Muscle of leg (tissue), 11 donors: ENCODE results near the gene PTPRJ. TPM values are rescaled to one million over a fixed set of nuclear protein-coding genes. Genes with fewer than 3 reads are reported as not detected.

Source experiments
- DNase-seq: peaks from one replicate; pipeline ENCODE4 v3.0.0; 2013
- H3K27ac ChIP-seq: one replicate; pipeline ENCODE4 v1.5.1; 2013; ENCODE audit warnings: mild to moderate bottlenecking, low read length, control low read depth
- H3K27me3 ChIP-seq: one replicate; pipeline ENCODE4 v1.6.1; 2013; ENCODE audit warnings: low read length; ENCODE audit not compliant: control insufficient read depth, insufficient read depth
- H3K36me3 ChIP-seq: one replicate; pipeline ENCODE4 v1.6.1; 2013; ENCODE audit warnings: low read length; ENCODE audit not compliant: control insufficient read depth, insufficient read depth
- H3K4me1 ChIP-seq: one replicate; pipeline ENCODE4 v1.6.1; 2013; ENCODE audit warnings: low read length; ENCODE audit not compliant: control insufficient read depth, insufficient read depth
- H3K4me3 ChIP-seq: one replicate; pipeline ENCODE4 v1.5.1; 2013; ENCODE audit warnings: low read length, control low read depth
- H3K9me3 ChIP-seq: replicated peaks from 2 replicates; pipeline ENCODE4 v1.6.1; 2013; ENCODE audit warnings: low read depth, low read length; ENCODE audit not compliant: control insufficient read depth
- WGBS: methylation state at CpG from one replicate; pipeline ENCODE4 v1.1.5; 2013; ENCODE audit warnings: missing lambda C conversion rate; ENCODE audit not compliant: insufficient coverage; 5-methylcytosine and 5-hydroxymethylcytosine counted together
- polyA plus RNA-seq, 8 donors: library from polyadenylated mRNA; unstranded; fragments of 120-200 nt; gene quantifications; one replicate each; pipeline versions ENCODE4 v1.2.1 to v1.2.3, GENCODE V29; 2013; ENCODE audit warnings: inconsistent platforms in 1 of 8, low replicate concordance in 1 of 8; ENCODE audit not compliant: insufficient read length in 8 of 8, insufficient read depth in 1 of 8
- total RNA-seq: library from RNA; stranded (reverse); fragments of 120-200 nt; gene quantifications from one replicate; pipeline ENCODE4 v1.2.4, GENCODE V29; 2013

Gene PTPRJ
- total and polyA plus RNA-seq, 9 donors = 2.9 to 6.0 (median 3.6) TPM

- Histone ChIP-seq H3K4me1 (peaks cover 12% of the 10 kb centered on the region), H3K27ac (no peak overlapping the region), H3K4me3 (no peak overlapping the region), H3K9me3 (peaks cover 10% of the 10 kb centered on the region), H3K36me3 (no peaks in the 10 kb centered on the region), H3K27me3 (no peaks in the 10 kb centered on the region)
- no peak for DNase-seq
- WGBS = no CpG with 5 or more reads among the region's 2 CpGs
Measured at GRCh38 chr11:48110509-48110766, 130.1 kb downstream of the PTPRJ start.

DNA sequence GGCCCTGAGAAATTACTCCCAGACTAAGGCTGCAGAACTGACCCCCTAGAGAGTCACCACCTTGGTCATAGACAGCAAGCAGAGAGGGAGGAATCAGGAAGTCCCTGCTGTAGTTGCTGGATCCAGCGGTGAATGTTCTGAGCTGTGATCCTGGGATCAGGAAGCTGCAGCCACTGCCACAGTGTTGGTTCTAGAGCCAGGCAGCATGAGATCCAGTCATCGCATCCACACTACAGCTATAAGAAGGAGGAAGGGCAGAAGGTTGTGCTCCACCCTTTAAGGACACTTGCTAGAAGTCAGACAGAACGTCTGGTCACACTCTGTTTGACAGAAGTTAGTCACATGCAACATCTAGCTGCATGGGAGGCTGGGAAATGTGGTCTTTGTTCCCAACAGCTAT lies 131.5 kb downstream of the PTPRJ start:
- DNase-seq = no peak
- 91% methylated on average over 1 of the region's 3 CpGs for WGBS
- Histone ChIP-seq H3K36me3 (no peaks in the 10 kb centered on the region), H3K27me3 (no peaks in the 10 kb centered on the region), H3K4me1 (peaks cover 12% of the 10 kb centered on the region), H3K27ac (no peak overlapping the region), H3K4me3 (no peak overlapping the region), H3K9me3 (peaks cover 10% of the 10 kb centered on the region)

DNA sequence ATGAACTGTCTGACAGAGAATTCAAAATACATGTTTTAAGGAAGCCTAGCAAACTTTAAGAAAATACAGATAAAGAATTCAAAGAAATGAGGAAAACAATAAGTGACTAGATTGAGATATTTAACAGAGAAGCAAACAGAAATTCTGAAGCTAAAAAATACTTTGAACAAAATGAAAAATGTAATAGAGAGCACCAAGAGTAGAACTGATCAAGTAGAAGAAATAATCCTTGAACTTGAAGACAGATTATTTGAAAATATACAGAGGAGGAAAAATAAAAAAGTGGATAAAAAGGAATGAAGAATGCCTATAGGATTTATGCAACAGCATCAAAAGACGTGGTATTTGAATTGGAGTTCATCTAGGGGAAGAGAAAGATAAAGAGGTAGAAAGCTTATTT lies 134.4 kb downstream of the PTPRJ start:
- Histone ChIP-seq H3K27ac (no peak overlapping the region), H3K9me3 (peaks cover 10% of the 10 kb centered on the region), H3K4me3 (no peak overlapping the region), H3K4me1 (peaks cover under 1% of the 10 kb centered on the region), H3K36me3 (no peaks in the 10 kb centered on the region), H3K27me3 (no peaks in the 10 kb centered on the region)
- DNase-seq = no peak
- WGBS = no CpG with 5 or more reads among the region's 1 CpG

DNA sequence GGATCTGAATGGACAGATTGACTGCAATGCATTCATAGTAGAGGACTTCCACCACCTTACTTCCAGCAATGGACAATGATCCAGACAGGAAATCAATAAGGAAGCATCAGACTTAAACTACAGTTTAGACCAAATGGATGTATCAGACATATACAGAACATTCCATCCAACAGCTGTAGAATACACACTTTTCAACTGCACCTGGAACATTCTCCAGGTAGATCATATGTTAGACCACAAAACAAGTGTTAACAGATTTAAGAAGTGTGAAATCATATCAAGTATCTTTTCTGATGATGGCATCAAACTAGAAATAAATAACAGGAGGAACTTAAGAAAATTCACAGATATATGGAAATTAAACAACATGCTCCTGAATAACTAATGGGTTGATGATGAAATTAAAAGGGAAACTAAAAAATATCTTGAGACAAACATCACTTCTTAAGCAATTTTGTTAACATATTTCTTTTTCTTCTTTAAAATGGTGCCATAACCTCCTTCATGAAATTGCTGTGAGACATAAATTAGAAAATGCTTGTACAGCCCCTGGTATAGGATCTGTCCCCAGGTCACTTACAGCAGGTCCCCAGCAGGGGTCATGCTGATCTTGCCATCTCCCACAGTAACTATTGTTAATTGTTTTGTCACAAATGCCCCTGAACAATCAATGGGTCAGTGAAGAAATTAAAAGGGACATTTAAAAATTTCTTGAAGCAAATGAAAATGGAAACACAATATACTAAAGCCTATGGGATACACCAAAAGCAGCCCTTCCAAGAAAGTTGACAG lies 136.3 kb downstream of the PTPRJ start:
- H3K4me1 ChIP-seq = no peaks in the 10 kb centered on the region
- no peaks in the 10 kb centered on the region for H3K36me3 ChIP-seq
- no peak overlapping the region for H3K27ac ChIP-seq
- no peak overlapping the region for H3K4me3 ChIP-seq
- no peak for DNase-seq
- H3K27me3 ChIP-seq = no peaks in the 10 kb centered on the region
- H3K9me3 ChIP-seq = peaks cover 10% of the 10 kb centered on the region

DNA sequence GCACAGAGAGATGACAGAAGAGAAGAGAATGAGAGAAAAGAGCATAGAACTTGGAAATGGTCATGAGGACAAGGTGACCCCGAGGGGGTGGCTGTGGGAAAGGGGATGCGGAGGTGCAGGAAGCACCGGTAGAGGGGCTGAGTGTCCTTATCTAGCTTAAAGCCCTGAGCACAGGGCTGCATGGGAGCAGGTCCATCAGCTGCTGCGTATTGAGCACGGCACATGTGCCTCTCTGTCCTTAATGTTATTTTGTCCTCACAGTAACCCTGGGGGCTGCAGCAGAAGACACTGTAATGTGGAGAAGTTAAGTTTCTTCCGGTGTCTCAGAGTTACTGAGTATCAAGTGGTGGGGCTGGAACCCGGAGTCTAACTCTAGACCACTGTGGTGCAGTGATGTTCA lies 141.9 kb downstream of the PTPRJ start:
- no peaks in the 10 kb centered on the region for H3K4me1 ChIP-seq
- no peaks in the 10 kb centered on the region for H3K27me3 ChIP-seq
- H3K36me3 ChIP-seq = no peaks in the 10 kb centered on the region
- no peak for DNase-seq
- 86% methylated on average over 4 of the region's 7 CpGs for WGBS
- no peaks in the 10 kb centered on the region for H3K9me3 ChIP-seq
- H3K27ac ChIP-seq = no peak overlapping the region
- H3K4me3 ChIP-seq = no peak overlapping the region

- no peaks in the 10 kb centered on the region for H3K36me3 ChIP-seq
Measured at GRCh38 chr11:48122656-48123055, 142.3 kb downstream of the PTPRJ start.

GRCh38 chr11:48123254-48123875 lies 143.0 kb downstream of the PTPRJ start:
- WGBS = 94% methylated on average over 4 of the region's 8 CpGs
- DNase-seq = no peak
- Histone ChIP-seq H3K4me1 (no peaks in the 10 kb centered on the region), H3K9me3 (no peaks in the 10 kb centered on the region), H3K27ac (no peak overlapping the region), H3K27me3 (no peaks in the 10 kb centered on the region), H3K36me3 (peaks cover 5% of the 10 kb centered on the region), H3K4me3 (no peak overlapping the region)

More at GRCh38 chr11:48122656-48123055, 142.3 kb downstream of the PTPRJ start:
- WGBS = 95% methylated on average over 5 of the region's 7 CpGs
- H3K4me1 ChIP-seq = no peaks in the 10 kb centered on the region
- no peak overlapping the region for H3K27ac ChIP-seq
- no peaks in the 10 kb centered on the region for H3K27me3 ChIP-seq
- H3K4me3 ChIP-seq = no peak overlapping the region
- no peaks in the 10 kb centered on the region for H3K9me3 ChIP-seq
- no peak for DNase-seq

GRCh38 chr11:48123934-48124755 lies 143.8 kb downstream of the PTPRJ start:
- H3K36me3 ChIP-seq = peaks cover 5% of the 10 kb centered on the region
- no peaks in the 10 kb centered on the region for H3K4me1 ChIP-seq
- no peak overlapping the region for H3K27ac ChIP-seq
- no peak overlapping the region for H3K4me3 ChIP-seq
- 60% methylated on average over 3 of the region's 6 CpGs for WGBS
- H3K27me3 ChIP-seq = no peaks in the 10 kb centered on the region
- no peaks in the 10 kb centered on the region for H3K9me3 ChIP-seq
- no peak for DNase-seq

DNA sequence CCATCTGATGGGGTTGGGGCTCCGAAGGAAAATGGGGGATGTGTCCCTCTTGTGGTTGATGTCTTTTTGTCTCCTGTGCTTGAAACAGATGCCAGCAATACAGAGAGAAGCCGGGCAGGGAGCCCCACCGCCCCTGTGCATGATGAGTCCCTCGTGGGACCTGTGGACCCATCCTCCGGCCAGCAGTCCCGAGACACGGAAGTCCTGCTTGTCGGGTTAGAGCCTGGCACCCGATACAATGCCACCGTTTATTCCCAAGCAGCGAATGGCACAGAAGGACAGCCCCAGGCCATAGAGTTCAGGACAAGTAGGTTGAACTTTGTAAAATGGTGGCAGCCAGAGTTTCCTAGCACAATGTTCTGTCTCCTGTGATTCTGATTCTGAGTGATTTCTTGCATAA lies 144.5 kb downstream of the PTPRJ start:
- DNase-seq = no peak
- peaks cover 7% of the 10 kb centered on the region for H3K36me3 ChIP-seq
- no peaks in the 10 kb centered on the region for H3K4me1 ChIP-seq
- no peak overlapping the region for H3K27ac ChIP-seq
- 89% methylated on average over 11 of the region's 11 CpGs for WGBS
- no peaks in the 10 kb centered on the region for H3K9me3 ChIP-seq
- no peak overlapping the region for H3K4me3 ChIP-seq
- no peaks in the 10 kb centered on the region for H3K27me3 ChIP-seq

DNA sequence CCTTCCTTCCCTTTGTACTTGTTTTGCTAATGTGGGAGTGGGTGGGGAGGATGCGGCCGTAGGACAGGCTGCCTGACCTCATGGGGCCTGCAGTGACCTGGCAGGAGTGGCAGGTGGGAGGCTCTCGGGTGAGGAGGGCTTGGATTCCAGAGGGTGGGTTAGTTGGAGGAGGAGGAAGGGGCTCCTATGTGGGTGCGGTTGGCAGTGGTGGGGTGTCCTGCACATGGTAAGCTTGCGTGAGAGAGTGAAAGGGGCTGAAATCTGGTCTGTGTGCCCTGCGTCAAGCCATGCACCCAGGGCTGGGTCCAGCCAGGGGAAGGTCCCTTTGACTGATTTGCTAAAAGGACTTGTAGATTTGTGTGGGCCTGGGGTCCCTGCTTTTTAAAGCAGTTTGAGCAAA lies 145.5 kb downstream of the PTPRJ start:
- Histone ChIP-seq H3K9me3 (no peaks in the 10 kb centered on the region), H3K36me3 (peaks cover 7% of the 10 kb centered on the region), H3K4me1 (no peaks in the 10 kb centered on the region), H3K27ac (no peak overlapping the region), H3K4me3 (no peak overlapping the region), H3K27me3 (no peaks in the 10 kb centered on the region)
- DNase-seq = no peak
- 88% methylated on average over 6 of the region's 6 CpGs for WGBS
